AG08395 (cell line): ENCODE data around the gene TEKTIP1.
"Not testable (repeated sequence)": the region's sequence is repeated elsewhere in the genome, so short reads cannot be mapped to it uniquely, and the experiment has no call there.

ENCODE experiments used
- DNase-seq: peaks from one replicate; pipeline ENCODE4 v3.0.0; 2012; ENCODE audit warnings: mixed read lengths, low spot score

Gene TEKTIP1

GRCh38 chr19:3523361-3524077 is 15.5 kb upstream of the TEKTIP1 start:
- no peak for DNase-seq

GRCh38 chr19:3524078-3524842 is 14.7 kb upstream of the TEKTIP1 start:
- DNase-seq = no peak

- no peak for DNase-seq
Observed at GRCh38 chr19:3524904-3525451, 14.0 kb upstream of the TEKTIP1 start.

- DNase-seq = no peak
Observed at GRCh38 chr19:3526507-3527237, 12.3 kb upstream of the TEKTIP1 start.

- DNase-seq = no peak
Observed at GRCh38 chr19:3527238-3527910, 11.6 kb upstream of the TEKTIP1 start.

- DNase-seq = no peak
Observed at GRCh38 chr19:3528080-3528479, 10.9 kb upstream of the TEKTIP1 start.

- DNase-seq = no peak
Observed at GRCh38 chr19:3528539-3529211, 10.3 kb upstream of the TEKTIP1 start.

GRCh38 chr19:3529299-3529698 is 9.7 kb upstream of the TEKTIP1 start:
- DNase-seq = not testable (repeated sequence)

GRCh38 chr19:3530389-3530788 is 8.6 kb upstream of the TEKTIP1 start:
- no peak for DNase-seq

GRCh38 chr19:3531716-3532115 is 7.3 kb upstream of the TEKTIP1 start:
- no peak for DNase-seq

- no peak for DNase-seq
Observed at GRCh38 chr19:3532154-3532786, 6.7 kb upstream of the TEKTIP1 start.

- DNase-seq = no peak
Observed at GRCh38 chr19:3533033-3533432, 5.9 kb upstream of the TEKTIP1 start.

- DNase-seq = no peak
Observed at GRCh38 chr19:3533563-3534216, 5.3 kb upstream of the TEKTIP1 start.

GRCh38 chr19:3534375-3535234 is 4.4 kb upstream of the TEKTIP1 start:
- DNase-seq = no peak

- DNase-seq = no peak
Observed at GRCh38 chr19:3535235-3535535, 3.8 kb upstream of the TEKTIP1 start.

GRCh38 chr19:3535563-3535965 is 3.4 kb upstream of the TEKTIP1 start:
- DNase-seq = no peak

- DNase-seq = no peak
Observed at GRCh38 chr19:3535981-3536380, 3.0 kb upstream of the TEKTIP1 start.

GRCh38 chr19:3536429-3537100 is 2.4 kb upstream of the TEKTIP1 start:
- peak; percentile 62 for DNase-seq

- DNase-seq = no peak
Observed at GRCh38 chr19:3537101-3537437, 1.9 kb upstream of the TEKTIP1 start.
